ENCODE measurements around the gene A1BG. TPM values are rescaled to one million over a fixed set of nuclear protein-coding genes. Genes with fewer than 3 reads are reported as not detected.
A peak's percentile ranks its signal among the peaks of the same experiment; 100 is the strongest.

Gene A1BG
- polyA plus RNA-seq, 3 donors: 30.2 to 54.5 (median 35.3) TPM

DNA sequence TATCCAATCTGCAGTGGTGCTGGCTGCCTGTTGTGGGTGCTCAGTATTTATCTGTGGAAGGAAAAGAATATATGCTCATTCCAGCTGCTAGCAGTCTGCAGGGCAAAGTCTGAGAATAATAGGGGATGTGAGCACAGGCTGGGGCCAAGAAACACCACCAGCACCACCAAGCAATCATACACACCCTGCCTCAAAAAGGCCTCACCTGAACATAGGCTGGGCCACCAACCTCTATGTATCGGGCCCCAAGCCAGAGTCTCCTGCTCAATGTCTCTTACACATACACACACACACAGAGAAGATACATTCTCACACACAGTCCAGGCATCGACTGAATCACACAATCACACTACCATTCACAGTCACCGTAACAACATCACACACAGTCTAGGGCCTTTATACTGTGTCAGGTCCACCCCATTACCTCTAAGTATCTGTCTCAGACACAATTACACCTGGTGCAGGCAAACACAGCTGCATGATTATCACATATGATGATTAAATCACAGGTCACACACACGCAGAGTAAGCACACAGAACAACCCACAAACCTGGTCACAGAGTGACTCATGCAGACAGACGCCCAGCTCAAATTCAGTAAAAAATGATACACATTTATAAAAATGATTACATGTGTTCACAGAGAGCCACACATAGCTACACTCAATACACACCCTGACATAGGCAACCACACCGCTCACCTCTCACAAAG, 27.8 kb downstream of the A1BG start:
- 93% methylated on average over 5 of the region's 6 CpGs for WGBS (ENCODE audit: insufficient coverage)
- TF ChIP-seq, protein P1, sequence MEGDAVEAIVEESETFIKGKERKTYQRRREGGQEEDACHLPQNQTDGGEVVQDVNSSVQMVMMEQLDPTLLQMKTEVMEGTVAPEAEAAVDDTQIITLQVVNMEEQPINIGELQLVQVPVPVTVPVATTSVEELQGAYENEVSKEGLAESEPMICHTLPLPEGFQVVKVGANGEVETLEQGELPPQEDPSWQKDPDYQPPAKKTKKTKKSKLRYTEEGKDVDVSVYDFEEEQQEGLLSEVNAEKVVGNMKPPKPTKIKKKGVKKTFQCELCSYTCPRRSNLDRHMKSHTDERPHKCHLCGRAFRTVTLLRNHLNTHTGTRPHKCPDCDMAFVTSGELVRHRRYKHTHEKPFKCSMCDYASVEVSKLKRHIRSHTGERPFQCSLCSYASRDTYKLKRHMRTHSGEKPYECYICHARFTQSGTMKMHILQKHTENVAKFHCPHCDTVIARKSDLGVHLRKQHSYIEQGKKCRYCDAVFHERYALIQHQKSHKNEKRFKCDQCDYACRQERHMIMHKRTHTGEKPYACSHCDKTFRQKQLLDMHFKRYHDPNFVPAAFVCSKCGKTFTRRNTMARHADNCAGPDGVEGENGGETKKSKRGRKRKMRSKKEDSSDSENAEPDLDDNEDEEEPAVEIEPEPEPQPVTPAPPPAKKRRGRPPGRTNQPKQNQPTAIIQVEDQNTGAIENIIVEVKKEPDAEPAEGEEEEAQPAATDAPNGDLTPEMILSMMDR (IDR thresholded peaks at IDR 0.05): no peak
- Mint-ChIP-seq H3K4me1 (peaks cover 6% of the 10 kb centered on the region), H3K27me3 (ENCODE audit: low read depth in 3 of 3) (peaks cover 0 to under 1% (median 0%) of the 10 kb centered on the region in 3 donors), H3K36me3 (peaks cover 4 to 9% of the 10 kb centered on the region in 2 donors), H3K9me3 (peaks cover 0 to 4% (median 0%) of the 10 kb centered on the region in 7 donors), H3K4me3 (no peak overlapping the region), H3K27ac (no peak overlapping the region)
- no peaks in the 10 kb centered on the region for H3K27me3 ChIP-seq (ENCODE audit: control insufficient read depth in 2 of 2, insufficient read depth in 2 of 2, low read length in 2 of 2)
- peak overlapping the region; percentile 89 for H3K4me2 ChIP-seq (replicated peaks; ENCODE audit: extremely low read depth, low read length, poor library complexity, severe bottlenecking)
- H4K20me1 ChIP-seq (ENCODE audit: insufficient read depth, low read length): no peaks in the 10 kb centered on the region
- no peaks in the 10 kb centered on the region for H3K36me3 ChIP-seq (replicated peaks in 1 of 2; ENCODE audit: control insufficient read depth in 1 of 2, insufficient read depth in 2 of 2, low read length in 2 of 2)
- H3K9me3 ChIP-seq (replicated peaks in 1 of 2; ENCODE audit: control insufficient read depth in 1 of 2, insufficient read depth in 1 of 2, low read length in 2 of 2): no peaks in the 10 kb centered on the region
- H3K27ac ChIP-seq (ENCODE audit: low read depth in 1 of 2, low read length in 2 of 2): no peak overlapping the region
- H3K4me3 ChIP-seq (replicated peaks in 1 of 3; ENCODE audit: low read depth in 2 of 3, low read length in 3 of 3): no peak overlapping the region
- no peak for DNase-seq
- no peak overlapping the region for H2AFZ ChIP-seq (ENCODE audit: insufficient read depth, low read depth, low read length, poor library complexity, severe bottlenecking)
- no peak overlapping the region for H3K9ac ChIP-seq (ENCODE audit: insufficient read depth, low read length, poor library complexity, severe bottlenecking)
- peaks cover 20% of the 10 kb centered on the region for H3K79me2 ChIP-seq (ENCODE audit: insufficient read depth, low read length)
- intact Hi-C loops (cut with micrococcal nuclease): loop anchor here (1.0 to 5.0 kb wide), 4 partner anchors 21 to 82 kb away; partner anchors contain the start of genes ERVK3-1 (in 2 of the 2), ZNF837 (in 2 of the 2), ZNF584 (in 1 of the 2) and ZNF8 (in 1 of the 2)
- H3K4me1 ChIP-seq (ENCODE audit: control insufficient read depth in 1 of 2, insufficient read depth in 2 of 2, low read length in 2 of 2): peaks cover 18 to 19% of the 10 kb centered on the region in 2 donors

DNA sequence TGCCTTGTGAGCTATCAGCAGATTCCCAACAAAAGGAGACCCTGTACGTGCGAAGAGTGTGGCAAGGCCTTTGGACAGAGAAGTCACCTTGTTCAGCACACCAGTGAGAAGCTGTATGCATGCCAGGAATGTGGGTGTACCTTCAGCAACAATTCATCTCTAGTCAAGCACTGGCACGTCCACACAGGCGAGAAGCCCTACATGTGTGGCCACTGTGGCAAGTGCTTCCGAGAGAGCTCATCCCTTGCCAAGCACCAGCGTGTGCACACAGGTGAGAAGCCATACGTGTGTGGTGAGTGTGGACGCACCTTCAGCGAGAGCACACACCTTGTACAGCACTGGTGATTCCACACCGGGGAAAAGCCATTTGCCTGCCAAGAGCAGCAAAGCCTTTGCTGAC, 34.1 kb downstream of the A1BG start:
- Histone ChIP-seq H3K27me3 (ENCODE audit: control insufficient read depth in 2 of 2, insufficient read depth in 2 of 2, low read length in 2 of 2) (no peaks in the 10 kb centered on the region), H3K9me3 (replicated peaks in 1 of 2; ENCODE audit: control insufficient read depth in 1 of 2, insufficient read depth in 1 of 2, low read length in 2 of 2) (peaks cover 0 to 15% of the 10 kb centered on the region in 2 donors), H3K4me2 (replicated peaks; ENCODE audit: extremely low read depth, low read length, poor library complexity, severe bottlenecking) (no peak overlapping the region), H3K4me3 (replicated peaks in 1 of 3; ENCODE audit: low read depth in 2 of 3, low read length in 3 of 3) (no peak overlapping the region), H2AFZ (ENCODE audit: insufficient read depth, low read depth, low read length, poor library complexity, severe bottlenecking) (no peak overlapping the region), H4K20me1 (ENCODE audit: insufficient read depth, low read length) (no peaks in the 10 kb centered on the region), H3K36me3 (replicated peaks in 1 of 2; ENCODE audit: control insufficient read depth in 1 of 2, insufficient read depth in 2 of 2, low read length in 2 of 2) (peaks cover 0 to 19% of the 10 kb centered on the region in 2 donors), H3K4me1 (ENCODE audit: control insufficient read depth in 1 of 2, insufficient read depth in 2 of 2, low read length in 2 of 2) (no peaks in the 10 kb centered on the region), H3K79me2 (ENCODE audit: insufficient read depth, low read length) (no peaks in the 10 kb centered on the region), H3K27ac (ENCODE audit: low read depth in 1 of 2, low read length in 2 of 2) (no peak overlapping the region), H3K9ac (ENCODE audit: insufficient read depth, low read length, poor library complexity, severe bottlenecking) (no peak overlapping the region)
- DNase-seq: no peak
- no peaks in the 10 kb centered on the region for H3K4me1 Mint-ChIP-seq
- peaks cover 0 to 5% (median 0%) of the 10 kb centered on the region in 3 donors for H3K27me3 Mint-ChIP-seq (ENCODE audit: low read depth in 3 of 3)
- intact Hi-C loops (cut with micrococcal nuclease): no loop called here
- no peak overlapping the region for H3K4me3 Mint-ChIP-seq
- TF ChIP-seq, protein P1 (IDR thresholded peaks at IDR 0.05): no peak
- WGBS (ENCODE audit: insufficient coverage): over 99% methylated on average over 10 of the region's 10 CpGs
- peak overlapping the region in 1 of 7 donors; percentile 33 for H3K27ac Mint-ChIP-seq
- H3K9me3 Mint-ChIP-seq: peaks cover 0 to 10% (median 6%) of the 10 kb centered on the region in 7 donors
- peaks cover 19 to 23% of the 10 kb centered on the region in 2 donors for H3K36me3 Mint-ChIP-seq
